Osteocyte (in vitro differentiated cells): ENCODE results near the gene TSPAN15. TPM values are rescaled to one million over a fixed set of nuclear protein-coding genes. Genes with fewer than 3 reads are reported as not detected.

Experiments
- DNase-seq: peaks from one replicate; pipeline ENCODE4 v3.0.0; 2021; ENCODE audit warnings: mixed read lengths; ENCODE audit not compliant: unreplicated experiment; ENCODE audit errors: extremely low spot score
- H3K27ac Mint-ChIP-seq: one replicate; pipeline ENCODE4 v1.8.0; 2021; ENCODE audit warnings: mild to moderate bottlenecking, mixed read lengths; ENCODE audit not compliant: unreplicated experiment
- H3K27me3 Mint-ChIP-seq: one replicate; pipeline ENCODE4 v1.8.0; 2021; ENCODE audit warnings: mixed read lengths; ENCODE audit not compliant: unreplicated experiment
- H3K36me3 Mint-ChIP-seq: one replicate; pipeline ENCODE4 v1.8.0; 2021; ENCODE audit warnings: mixed read lengths; ENCODE audit not compliant: unreplicated experiment
- H3K4me1 Mint-ChIP-seq: one replicate; pipeline ENCODE4 v1.8.0; 2021; ENCODE audit warnings: mixed read lengths; ENCODE audit not compliant: unreplicated experiment
- H3K4me3 Mint-ChIP-seq: one replicate; pipeline ENCODE4 v1.8.0; 2021; ENCODE audit warnings: mild to moderate bottlenecking, moderate library complexity, mixed read lengths; ENCODE audit not compliant: unreplicated experiment
- H3K9me3 Mint-ChIP-seq: one replicate; pipeline ENCODE4 v1.8.0; 2021; ENCODE audit warnings: mixed read lengths; ENCODE audit not compliant: unreplicated experiment
- CTCF ChIP-seq: fragments of 200-600 bp; sonication (generic); IDR thresholded peaks from 2 replicates; pipeline ENCODE4 v1.5.0; 2021; ENCODE audit warnings: antibody characterized with exemption, mild to moderate bottlenecking, moderate library complexity
- total RNA-seq: library from RNA; stranded (reverse); gene quantifications from 2 replicates; pipeline ENCODE4 v1.2.1, GENCODE V29; 2021

The TSPAN15 gene
- total RNA-seq, 1 donor from 2014 or later = 0.94 TPM

DNA sequence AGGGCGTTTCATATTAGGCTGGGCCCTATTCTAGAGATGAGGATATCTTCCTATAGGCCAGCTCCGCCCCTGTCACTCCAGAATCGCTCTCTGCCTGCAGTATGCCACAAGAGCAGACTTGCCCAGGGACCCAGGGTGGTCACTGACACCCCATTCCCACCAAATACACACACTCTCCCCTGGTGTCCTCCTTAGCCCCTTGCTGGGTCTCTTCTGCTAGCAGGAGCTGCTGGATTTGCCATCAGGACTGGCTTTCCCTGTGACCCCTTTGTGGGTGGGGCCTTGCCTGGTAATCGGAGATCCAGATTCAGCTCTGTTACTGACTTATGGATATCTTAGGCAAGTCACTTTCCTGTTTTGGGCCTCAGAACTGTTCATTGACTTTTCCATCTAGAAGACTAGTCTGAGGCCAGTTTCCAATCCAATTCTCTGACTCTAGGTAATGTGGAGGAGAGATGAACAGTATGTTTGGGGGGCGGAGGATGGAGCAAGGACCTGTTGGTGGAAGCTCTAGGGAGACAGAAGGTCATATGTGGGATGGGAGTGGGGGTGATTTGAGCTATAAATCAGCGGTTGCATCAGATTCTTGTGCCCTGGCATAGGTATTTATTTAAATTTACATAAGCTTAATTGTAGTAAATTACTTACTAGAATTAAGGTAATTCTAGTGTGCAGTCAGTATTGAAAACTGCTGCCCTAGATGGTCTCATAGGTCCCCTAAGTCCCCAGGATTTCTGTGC is 1.6 kb downstream of the TSPAN15 start:
- TF ChIP-seq CTCF = no peak
- peaks cover 12% of the 10 kb centered on the region for H3K4me1 Mint-ChIP-seq
- no peak overlapping the region for H3K4me3 Mint-ChIP-seq
- no peaks in the 10 kb centered on the region for H3K9me3 Mint-ChIP-seq
- H3K27ac Mint-ChIP-seq = no peak overlapping the region
- no peaks in the 10 kb centered on the region for H3K36me3 Mint-ChIP-seq
- H3K27me3 Mint-ChIP-seq = peaks cover 9% of the 10 kb centered on the region
- no peak for DNase-seq

GRCh38 chr10:69453795-69454194 is 2.5 kb downstream of the TSPAN15 start:
- Mint-ChIP-seq H3K27ac (no peak overlapping the region), H3K4me3 (no peak overlapping the region), H3K9me3 (no peaks in the 10 kb centered on the region), H3K36me3 (no peaks in the 10 kb centered on the region), H3K27me3 (peaks cover 9% of the 10 kb centered on the region), H3K4me1 (peaks cover 12% of the 10 kb centered on the region)
- no peak for DNase-seq
- TF ChIP-seq CTCF = no peak

DNA sequence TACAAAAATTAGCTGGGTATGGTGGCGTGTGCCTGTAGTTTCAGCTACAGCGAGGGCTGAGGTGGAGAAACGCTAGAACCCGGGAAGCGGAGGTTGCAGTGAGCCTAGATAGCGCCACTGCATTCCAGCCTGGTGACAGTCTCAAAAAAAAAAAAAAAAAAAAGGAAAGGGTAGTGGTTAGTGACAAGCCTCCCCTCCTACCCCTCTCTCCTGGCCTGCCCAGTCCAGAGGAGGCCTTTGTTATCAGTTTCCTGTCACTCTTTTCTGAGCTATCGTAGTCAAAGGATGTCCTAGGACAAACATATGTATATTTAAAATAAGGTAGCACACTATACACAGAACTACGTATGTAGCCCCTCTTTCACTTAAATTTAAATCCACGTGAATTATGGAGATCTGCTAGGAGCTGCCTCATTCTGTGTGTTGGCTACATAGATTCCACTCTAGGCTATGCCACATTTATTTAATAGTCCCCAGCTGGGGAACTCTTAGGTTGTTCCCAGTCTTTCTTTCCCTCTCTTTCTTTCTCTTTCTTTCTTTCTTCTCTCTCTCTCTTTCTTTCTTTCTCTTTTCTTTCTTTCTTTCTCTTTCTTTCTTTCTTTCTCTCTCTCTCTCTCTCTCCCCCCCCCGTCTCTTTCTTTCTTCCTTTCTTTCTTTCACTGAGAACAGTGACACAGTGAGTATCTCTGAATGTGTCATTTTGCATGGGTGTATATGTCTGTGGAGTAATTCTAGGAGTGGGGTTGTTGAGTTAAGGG is 3.9 kb downstream of the TSPAN15 start:
- TF ChIP-seq CTCF = no peak
- Mint-ChIP-seq H3K9me3 (no peaks in the 10 kb centered on the region), H3K27ac (no peak overlapping the region), H3K36me3 (no peaks in the 10 kb centered on the region), H3K4me3 (no peak overlapping the region), H3K4me1 (peaks cover 7% of the 10 kb centered on the region), H3K27me3 (peaks cover 9% of the 10 kb centered on the region)
- no peak for DNase-seq

DNA sequence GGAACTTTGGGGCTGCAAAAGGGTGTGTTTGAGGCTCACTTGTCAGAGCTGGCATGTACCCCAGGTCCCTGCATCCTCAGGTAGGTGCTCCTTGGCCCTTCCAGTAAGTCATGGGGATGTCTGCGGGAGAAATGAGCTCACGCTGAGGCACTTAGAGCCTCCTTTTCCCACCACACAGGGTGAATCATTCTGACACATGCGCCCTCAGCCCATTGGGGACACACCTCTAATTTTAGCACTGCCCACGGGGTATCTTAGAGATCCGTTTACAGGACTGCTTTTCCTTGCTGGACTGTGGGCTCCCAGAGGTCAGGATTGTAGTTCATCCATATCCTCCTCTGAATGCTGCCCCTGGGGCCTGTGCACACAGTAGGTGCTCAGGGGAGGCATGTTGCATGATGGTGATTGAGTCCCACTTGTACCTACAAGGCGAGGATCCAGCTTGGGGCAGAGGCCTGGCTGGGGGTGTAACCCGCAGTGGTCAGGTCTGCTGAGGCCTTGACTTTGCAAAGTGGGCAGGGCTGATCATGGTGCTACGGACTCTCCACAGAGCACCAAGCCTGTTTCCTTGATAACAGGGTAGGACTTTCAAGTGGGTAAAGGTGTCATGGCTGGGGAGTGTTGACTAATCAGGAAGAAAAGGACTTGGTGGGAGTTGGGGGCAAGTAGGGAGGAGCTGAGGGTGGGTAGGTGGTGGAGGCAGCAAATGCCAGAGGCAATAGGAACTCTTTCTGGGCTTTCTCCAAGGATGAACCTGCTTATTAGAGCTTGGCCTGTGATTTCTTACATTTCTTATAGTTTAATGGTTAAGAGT is 5.8 kb downstream of the TSPAN15 start:
- Mint-ChIP-seq H3K27me3 (peaks cover 8% of the 10 kb centered on the region), H3K4me3 (no peak overlapping the region), H3K9me3 (no peaks in the 10 kb centered on the region), H3K4me1 (peaks cover 6% of the 10 kb centered on the region), H3K36me3 (no peaks in the 10 kb centered on the region), H3K27ac (no peak overlapping the region)
- DNase-seq = no peak
- TF ChIP-seq CTCF = no peak
